AG04449 (cell line): ENCODE data around the gene CTTNBP2.

Source experiments
- CTCF ChIA-PET: fragments of 350-600 bp; formaldehyde crosslinking; extraction: SDS; loops from one replicate; lab custom pipeline; 2021; ENCODE audit warnings: antibody characterized with exemption; lab: Yijun Ruan, JAX
- POLR2A ChIA-PET: fragments of 400-600, 350-600 bp; formaldehyde crosslinking; extraction: SDS; loops from one replicate; lab custom pipeline; 2020; ENCODE audit warnings: antibody characterized with exemption, inconsistent platforms; lab: Yijun Ruan, JAX
- DNase-seq: peaks from one replicate; pipeline ENCODE4 v3.0.0-alpha.2; 2010; ENCODE audit warnings: low read depth, low spot score
- H3K4me3 ChIP-seq: 2 replicates; pipeline ENCODE4 v1.5.1; 2011; ENCODE audit warnings: low read depth, mild to moderate bottlenecking, control low read depth, low read length
- CTCF ChIP-seq: IDR thresholded peaks from one replicate; pipeline ENCODE4 v1.5.1; 2011; ENCODE audit warnings: mild to moderate bottlenecking, moderate library complexity, low read length, control low read depth, inconsistent platforms; ENCODE audit not compliant: insufficient read depth; ENCODE audit errors: missing control alignments

CTTNBP2 gene

GRCh38 chr7:117848941-117849340, 24.3 kb downstream of the CTTNBP2 start:
- CTCF ChIA-PET: no interaction called here
- POLR2A ChIA-PET: interaction anchor here (0.5 kb wide), 1 partner anchor 1183 kb away, joined by 3 read pairs; no protein-coding TSS in a partner anchor
- no peak overlapping the region for H3K4me3 ChIP-seq
- no peak for DNase-seq
- TF ChIP-seq CTCF: no peak

- no peak overlapping the region for H3K4me3 ChIP-seq
- DNase-seq: no peak
- no peak for TF ChIP-seq CTCF
- CTCF ChIA-PET: no interaction called here
- POLR2A ChIA-PET: no interaction called here
Observed at GRCh38 chr7:117844678-117845077, 28.6 kb downstream of the CTTNBP2 start.

- DNase-seq: no peak
- H3K4me3 ChIP-seq: no peak overlapping the region
- no peak for TF ChIP-seq CTCF
- POLR2A ChIA-PET: no interaction called here
- CTCF ChIA-PET: no interaction called here
Observed at GRCh38 chr7:117841611-117842010, 31.6 kb downstream of the CTTNBP2 start.

- no peak for DNase-seq
- no peak overlapping the region for H3K4me3 ChIP-seq
- TF ChIP-seq CTCF: no peak
- ChIA-PET CTCF (no interaction called here), POLR2A (no interaction called here)
Observed at GRCh38 chr7:117841011-117841410, 32.2 kb downstream of the CTTNBP2 start.

GRCh38 chr7:117839507-117839906, 33.7 kb downstream of the CTTNBP2 start:
- no peak overlapping the region for H3K4me3 ChIP-seq
- TF ChIP-seq CTCF: no peak
- ChIA-PET CTCF (no interaction called here), POLR2A (no interaction called here)
- no peak for DNase-seq

- DNase-seq: no peak
- ChIA-PET CTCF (no interaction called here), POLR2A (no interaction called here)
- no peak overlapping the region for H3K4me3 ChIP-seq
- no peak for TF ChIP-seq CTCF
Observed at GRCh38 chr7:117837841-117838240, 35.4 kb downstream of the CTTNBP2 start.
